Activated CD8-positive, alpha-beta memory T cell treated with anti-CD3 and anti-CD28 coated beads for 36 hours (primary cell): ENCODE measurements around the gene PRDX1. TPM values are rescaled to one million over a fixed set of nuclear protein-coding genes. Genes with fewer than 3 reads are reported as not detected.
"Not testable (repeated sequence)": the region's sequence is repeated elsewhere in the genome, so short reads cannot be mapped to it uniquely, and the experiment has no call there.

Experiments
- CTCF ChIA-PET: fragments of 350-600 bp; sonication (Branson Sonifier 250); formaldehyde crosslinking; loops from one replicate; lab custom pipeline; 2021; ENCODE audit warnings: antibody characterized with exemption; lab: Charles Lee
- POLR2A ChIA-PET: fragments of 350-600 bp; sonication (Branson Sonifier 250); formaldehyde crosslinking; loops from one replicate; lab custom pipeline; 2021; ENCODE audit warnings: antibody characterized with exemption; lab: Charles Lee
- total RNA-seq, 2 experiments: library from RNA; stranded (reverse); gene quantifications; one replicate each; pipeline ENCODE4 v1.2.3, GENCODE V29; 2021

Gene PRDX1
- total RNA-seq, 2 experiments from 2014 or later, result 778 to 788 TPM

DNA sequence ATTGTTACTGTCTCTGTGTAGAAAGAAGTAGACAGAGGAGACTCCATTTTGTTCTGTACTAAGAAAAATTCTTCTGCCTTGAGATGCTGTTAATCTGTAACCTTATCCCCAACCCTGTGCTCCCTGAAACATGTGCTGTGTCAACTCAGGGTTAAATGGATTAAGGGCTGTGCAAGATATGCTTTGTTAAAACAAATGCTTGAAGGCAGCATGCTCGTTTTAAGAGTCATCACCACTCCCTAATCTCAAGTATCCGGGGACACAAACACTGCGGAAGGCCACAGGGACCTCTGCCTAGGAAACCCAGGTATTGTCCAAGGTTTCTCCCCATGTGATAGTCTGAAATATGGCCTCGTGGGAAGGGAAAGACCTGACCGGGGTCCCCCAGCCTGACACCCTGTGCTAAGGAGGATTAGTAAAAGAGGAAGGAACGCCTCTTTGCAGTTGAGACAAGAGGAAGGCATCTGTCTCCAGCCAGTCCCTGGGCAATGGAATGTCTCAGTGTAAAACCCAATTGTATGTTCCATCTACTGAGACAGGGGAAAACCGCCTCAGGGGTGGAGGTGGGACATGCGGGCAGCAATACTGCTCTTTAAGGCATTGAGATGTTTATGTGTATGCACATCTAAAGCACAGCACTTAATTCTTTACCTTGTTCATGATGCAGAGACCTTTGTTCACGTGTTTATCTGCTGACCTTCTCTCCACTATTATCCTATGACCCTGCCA lies 8.0 kb downstream of the PRDX1 start:
- CTCF ChIA-PET, result interaction anchor here (1.2 to 3.1 kb wide), 3 partner anchors 8 to 54 kb away, joined by 3 to 66 read pairs (median 8); partner anchors contain the start of gene PRDX1
- POLR2A ChIA-PET, result not testable (repeated sequence)

DNA sequence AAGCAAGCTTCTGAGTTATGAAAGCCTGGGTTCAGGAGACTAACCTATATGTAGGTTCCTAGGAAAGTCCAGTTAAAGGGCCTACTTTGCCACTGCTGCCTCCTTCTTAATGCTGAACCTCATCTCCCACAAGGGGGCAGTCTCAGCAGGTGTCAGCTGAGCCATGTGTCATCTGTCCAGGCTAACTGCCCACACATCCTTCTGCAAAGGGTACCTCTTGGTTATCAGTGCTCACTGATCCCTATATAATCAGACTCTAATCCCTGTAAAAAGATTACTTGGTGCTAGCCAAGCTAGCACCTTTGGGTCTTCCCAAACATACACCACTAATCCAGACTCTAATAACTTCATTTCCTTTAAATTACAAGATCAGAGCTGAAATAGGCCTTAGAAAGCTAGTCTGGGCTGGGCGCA lies 9.0 kb downstream of the PRDX1 start:
- ChIA-PET POLR2A (interaction anchor here (0.7 to 1.8 kb wide), 6 partner anchors 8 to 164 kb away, joined by 4 to 11 read pairs (median 7); partner anchors contain the start of gene NASP), CTCF (interaction anchor here (1.1 to 3.1 kb wide), 8 partner anchors 8 to 69 kb away, joined by 3 to 66 read pairs (median 5); partner anchors contain the start of genes AKR1A1 and PRDX1)

DNA sequence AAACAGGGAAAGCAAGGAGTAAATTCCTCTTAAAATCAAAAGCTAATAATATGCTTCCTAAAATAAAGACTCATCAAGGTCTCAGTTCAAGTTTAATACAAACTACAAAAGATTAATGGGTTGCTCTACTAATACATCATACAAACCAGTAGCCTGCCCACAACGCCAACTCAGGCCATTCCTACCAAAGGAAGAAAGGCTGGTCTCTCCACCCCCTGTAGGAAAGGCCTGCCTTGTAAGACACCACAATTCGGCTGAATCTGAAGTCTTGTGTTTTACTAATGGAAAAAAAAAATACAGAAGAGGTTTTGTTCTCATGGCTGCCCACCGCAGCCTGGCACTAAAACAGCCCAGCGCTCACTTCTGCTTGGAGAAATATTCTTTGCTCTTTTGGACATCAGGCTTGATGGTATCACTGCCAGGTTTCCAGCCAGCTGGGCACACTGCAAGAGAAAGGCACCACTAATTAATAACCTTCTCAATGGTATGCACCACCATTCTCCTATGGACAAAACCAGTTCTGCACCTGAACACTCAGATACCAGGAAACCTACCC lies 10.6 kb downstream of the PRDX1 start:
- ChIA-PET CTCF (interaction anchor here (0.6 to 3.1 kb wide), 5 partner anchors 10 to 57 kb away, joined by 3 to 66 read pairs (median 5); partner anchors contain the start of gene AKR1A1), POLR2A (interaction anchor here (1.8 kb wide), 1 partner anchor 73 kb away, joined by 4 read pairs; the partner anchor contains the start of gene NASP)

DNA sequence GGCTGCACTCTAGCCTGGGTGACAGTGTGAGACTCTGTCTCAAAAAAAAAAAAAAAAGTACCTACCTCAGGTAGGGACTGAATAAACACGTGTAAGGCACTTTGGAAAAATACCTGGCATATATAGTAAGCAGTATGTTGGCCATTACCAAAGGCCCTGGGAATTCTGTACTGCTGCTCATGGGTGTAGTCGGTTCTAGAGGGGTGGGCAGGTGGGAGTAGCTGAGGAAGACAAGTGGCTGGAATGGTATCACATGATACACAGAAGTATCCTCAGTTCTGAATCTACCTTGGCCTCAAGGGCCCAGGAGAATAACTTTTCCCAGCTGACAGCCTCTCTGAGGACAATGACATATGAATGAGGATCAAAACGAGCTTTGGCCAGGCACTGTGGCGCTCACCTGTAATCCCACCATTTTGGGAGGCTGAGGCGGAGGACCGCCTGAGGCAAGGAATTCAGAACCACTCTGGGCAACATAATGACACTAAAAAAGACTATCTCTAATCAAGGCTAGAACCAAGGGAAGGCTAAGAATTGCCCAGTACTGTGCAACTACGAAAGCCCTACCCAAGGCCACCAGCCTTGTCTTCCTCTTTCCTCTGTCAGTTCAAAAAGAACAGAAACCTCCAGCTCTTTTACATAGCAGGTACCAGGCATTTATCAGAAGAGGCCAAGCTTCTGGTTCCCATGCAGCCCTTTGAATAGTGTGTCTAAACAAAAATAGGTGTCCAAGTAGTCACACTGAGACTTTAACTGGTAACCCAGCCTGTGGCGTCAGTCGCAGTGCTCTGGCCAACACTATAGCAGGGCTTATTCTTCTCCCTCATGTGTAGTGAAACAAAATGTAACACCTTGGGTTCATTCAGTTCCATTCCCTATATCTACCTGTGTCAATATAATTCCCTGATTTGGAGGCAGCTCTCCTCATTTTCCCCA lies 11.4 kb downstream of the PRDX1 start:
- ChIA-PET POLR2A (no interaction called here), CTCF (interaction anchor here (0.6 to 3.1 kb wide), 6 partner anchors 10 to 146 kb away, joined by 3 to 66 read pairs (median 4); partner anchors contain the start of gene AKR1A1)

DNA sequence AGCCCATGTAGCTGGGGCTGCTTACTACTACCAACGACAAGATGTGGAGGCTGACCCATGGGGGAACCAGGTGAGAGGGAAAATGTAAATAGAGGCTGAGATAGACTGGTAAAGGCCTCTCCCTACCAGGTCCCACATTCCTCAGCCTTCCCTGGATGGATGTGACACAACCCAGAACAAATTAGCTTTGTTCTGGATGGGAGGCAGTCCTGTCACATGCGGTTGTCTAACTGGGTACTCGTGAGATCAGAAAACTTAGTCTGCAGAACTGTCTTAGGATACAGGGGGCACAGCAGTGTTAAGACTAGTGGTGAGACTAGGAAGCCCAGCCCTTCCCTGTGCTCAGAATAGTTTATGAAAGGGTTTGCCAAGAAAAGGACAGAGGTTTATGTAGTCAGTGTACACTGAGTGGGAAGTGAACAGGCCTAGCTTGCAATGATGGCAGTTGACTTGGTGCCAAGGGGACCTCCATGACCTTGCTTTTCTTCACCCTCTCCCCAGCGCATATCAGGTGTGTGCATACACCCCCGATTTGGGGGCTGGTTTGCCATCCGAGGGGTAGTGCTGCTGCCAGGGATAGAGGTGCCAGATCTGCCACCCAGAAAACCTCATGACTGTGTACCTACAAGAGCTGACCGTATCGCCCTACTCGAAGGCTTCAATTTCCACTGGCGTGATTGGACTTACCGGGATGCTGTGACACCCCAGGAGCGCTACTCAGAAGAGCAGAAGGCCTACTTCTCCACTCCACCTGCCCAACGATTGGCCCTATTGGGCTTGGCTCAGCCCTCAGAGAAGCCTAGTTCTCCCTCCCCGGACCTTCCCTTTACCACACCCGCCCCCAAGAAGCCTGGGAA lies 13.2 kb downstream of the PRDX1 start:
- CTCF ChIA-PET, result no interaction called here
- POLR2A ChIA-PET, result no interaction called here

DNA sequence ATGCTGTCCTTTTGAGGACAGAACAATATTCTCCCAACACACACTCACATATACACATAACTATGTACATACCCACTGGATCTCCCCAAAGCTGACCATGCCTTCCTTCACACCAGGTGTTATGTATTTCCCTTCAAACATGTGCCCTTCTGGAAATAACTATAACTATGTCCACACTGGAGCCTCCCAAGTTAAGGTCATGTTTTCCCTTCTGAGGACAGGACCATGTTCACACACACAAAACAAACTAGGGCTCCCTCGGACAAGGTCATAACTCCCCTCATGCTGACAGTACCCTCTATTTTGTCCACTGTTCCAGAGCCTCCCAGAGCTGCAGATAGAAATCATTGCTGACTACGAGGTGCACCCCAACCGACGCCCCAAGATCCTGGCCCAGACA lies 13.8 kb downstream of the PRDX1 start:
- ChIA-PET POLR2A (no interaction called here), CTCF (interaction anchor here (1.1 kb wide), 1 partner anchor 16 kb away, joined by 6 read pairs; no protein-coding TSS in a partner anchor)

DNA sequence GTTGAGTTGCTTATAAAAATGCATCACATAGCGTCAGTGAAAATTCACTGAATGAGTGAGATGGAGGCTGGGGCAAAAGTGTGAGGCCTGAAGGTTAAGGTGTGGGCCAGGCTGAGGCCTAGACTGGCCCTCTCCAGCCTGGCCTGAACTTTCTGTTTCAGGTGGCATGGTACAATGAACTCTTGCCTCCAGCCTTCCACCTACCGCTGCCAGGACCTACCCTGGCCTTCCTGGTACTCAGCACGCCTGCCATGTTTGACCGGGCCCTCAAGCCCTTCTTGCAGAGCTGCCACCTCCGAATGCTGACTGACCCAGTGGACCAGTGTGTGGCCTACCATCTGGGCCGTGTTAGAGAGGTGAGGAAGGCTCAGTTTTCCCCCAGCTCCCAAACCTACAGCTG lies 14.5 kb downstream of the PRDX1 start:
- ChIA-PET CTCF (interaction anchor here (1.1 kb wide), 1 partner anchor 15 kb away, joined by 6 read pairs; no protein-coding TSS in a partner anchor), POLR2A (no interaction called here)

DNA sequence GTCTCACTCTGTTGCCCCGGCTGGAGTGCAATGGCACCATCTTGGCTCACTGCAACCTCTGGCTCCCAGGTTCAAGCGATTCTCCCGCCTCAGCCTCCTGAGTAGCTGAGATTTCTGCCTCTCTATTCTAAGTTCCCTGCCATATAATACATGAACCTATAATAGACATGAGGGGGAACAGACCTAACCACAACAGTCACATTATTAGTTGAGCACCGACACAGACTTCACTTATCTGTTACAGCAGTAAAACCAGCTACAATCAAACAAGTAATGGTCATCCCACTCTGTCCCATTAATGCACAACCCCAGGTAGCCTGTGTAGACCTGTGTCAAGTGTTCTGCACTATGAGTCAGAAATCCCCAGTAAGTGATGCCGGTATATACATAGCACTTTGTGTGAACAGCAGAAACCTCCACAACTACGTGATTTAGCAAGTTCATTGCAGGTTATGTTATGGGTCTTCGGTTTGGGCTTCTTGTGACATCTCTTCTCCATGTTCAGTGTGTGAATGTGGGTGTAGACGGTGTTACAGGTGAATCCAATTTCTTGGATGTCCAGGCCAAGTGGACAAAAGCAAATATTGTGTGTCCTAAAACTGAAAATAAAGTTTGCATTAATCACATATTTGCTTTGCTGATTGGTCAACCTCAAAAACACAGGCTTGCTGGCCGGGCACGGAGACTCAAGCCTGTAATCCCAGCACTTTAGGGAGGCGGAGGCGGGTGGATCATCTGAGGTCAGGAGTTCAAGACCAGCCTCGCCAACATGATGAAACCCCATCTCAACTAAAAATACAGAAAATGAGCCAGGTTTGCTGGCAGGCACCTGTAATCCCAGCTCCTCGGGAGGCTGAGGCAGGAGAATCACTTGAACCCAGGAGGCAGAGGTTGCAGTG lies 18.0 kb downstream of the PRDX1 start:
- ChIA-PET POLR2A (interaction anchor here (0.6 kb wide), 1 partner anchor 13 kb away, joined by 8 read pairs; no protein-coding TSS in a partner anchor), CTCF (no interaction called here)

DNA sequence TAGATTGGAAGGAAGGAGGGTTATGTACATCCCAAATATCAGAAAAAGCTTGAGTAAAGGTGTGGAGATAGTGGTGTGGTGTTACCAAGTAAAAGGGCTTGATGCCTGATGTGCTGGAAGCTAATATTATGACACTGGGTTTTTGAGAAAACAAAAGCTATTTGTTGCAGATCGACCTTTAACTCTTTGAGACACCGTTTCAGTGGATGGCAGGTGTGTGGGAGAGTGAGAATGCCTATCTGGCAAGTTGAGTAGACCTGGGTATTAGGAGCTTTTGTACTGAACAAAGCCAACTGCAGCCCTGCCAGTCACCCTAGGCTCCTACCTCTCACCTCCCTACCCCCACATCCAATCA lies 20.2 kb downstream of the PRDX1 start:
- CTCF ChIA-PET, result interaction anchor here (0.6 to 1.3 kb wide), 4 partner anchors 8 to 789 kb away, joined by 3 to 8 read pairs (median 4); no protein-coding TSS in a partner anchor
- POLR2A ChIA-PET, result interaction anchor here (1.3 to 2.9 kb wide), 3 partner anchors 11 to 153 kb away, joined by 4 to 20 read pairs (median 5); partner anchors contain the start of gene PRDX1

DNA sequence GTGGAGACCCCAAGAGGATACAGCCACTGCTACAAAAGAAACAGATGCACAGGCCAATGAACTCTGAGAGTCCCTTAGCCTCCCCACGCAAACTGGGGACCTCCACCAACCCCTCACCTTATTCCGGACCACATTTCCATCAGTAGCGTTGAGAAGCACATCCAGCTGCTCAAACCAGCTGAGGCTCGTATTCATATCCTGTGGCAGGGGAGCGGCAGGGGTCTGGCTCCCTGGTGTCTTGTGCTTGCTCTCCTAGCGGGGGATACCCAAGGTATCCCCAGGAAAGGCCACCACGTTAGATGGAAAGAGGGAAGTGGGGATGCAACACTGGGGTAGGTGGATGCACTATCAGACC lies 22.3 kb downstream of the PRDX1 start:
- POLR2A ChIA-PET, result interaction anchor here (0.8 to 2.9 kb wide), 4 partner anchors 22 to 159 kb away, joined by 3 to 22 read pairs (median 12); partner anchors contain the start of genes AKR1A1, MUTYH, NASP and PRDX1
- CTCF ChIA-PET, result interaction anchor here (1.1 to 1.6 kb wide), 4 partner anchors 45 to 196 kb away, joined by 3 to 7 read pairs (median 5); no protein-coding TSS in a partner anchor

DNA sequence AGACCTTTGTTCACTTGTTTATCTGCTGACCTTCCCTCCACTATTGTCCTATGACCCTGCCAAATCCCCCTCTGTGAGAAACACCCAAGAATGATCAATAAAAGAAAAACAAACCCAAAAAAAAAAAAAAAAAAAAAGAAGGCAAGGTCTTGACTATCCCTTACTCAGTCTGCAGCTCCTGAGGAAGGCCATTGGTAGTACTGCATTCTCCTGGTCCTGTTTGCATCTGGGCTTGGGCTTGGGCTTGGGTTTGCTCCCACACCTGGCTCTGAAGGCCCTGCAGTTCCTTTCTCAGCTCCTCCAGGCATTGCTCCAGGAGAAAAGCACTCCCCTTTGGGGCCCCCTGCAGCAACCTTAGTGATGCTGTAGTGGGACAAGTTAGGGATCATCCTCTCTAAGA lies 23.4 kb downstream of the PRDX1 start:
- CTCF ChIA-PET, result no interaction called here
- POLR2A ChIA-PET, result no interaction called here

DNA sequence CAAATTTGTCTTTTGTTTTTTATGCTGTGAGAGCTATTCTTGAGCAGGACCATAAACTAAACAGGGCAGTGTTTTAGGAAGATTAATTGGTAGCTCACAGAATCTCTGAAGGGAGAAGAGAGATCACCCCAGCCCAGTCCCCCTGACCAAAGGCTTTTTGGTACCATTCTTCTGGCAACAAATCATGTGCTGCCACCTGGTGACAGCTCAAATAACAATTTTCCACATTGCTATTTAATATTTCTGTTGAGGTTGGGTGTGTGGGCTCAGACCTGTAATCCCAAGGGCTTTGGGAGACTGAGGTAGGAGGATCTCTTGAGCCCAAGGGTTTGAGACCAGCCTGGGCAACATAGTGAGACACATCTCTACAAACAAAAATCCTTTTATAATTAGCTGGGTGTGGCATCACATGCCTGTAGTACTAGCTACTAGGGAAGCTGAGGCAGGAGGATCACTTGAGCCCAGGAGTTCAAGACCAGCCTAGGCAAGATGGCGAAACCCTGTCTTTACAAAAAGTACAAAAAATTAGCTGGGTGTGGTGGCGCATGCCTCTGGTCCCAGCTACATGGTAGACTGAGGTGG lies 28.5 kb downstream of the PRDX1 start:
- ChIA-PET POLR2A (interaction anchor here (0.6 to 1.0 kb wide), 2 partner anchors 152 to 153 kb away, joined by 3 to 4 read pairs; partner anchors contain the start of gene TOE1), CTCF (interaction anchor here (0.7 to 4.8 kb wide), 16 partner anchors 8 to 479 kb away, joined by 3 to 41 read pairs (median 3); partner anchors contain the start of genes MUTYH and TOE1)

DNA sequence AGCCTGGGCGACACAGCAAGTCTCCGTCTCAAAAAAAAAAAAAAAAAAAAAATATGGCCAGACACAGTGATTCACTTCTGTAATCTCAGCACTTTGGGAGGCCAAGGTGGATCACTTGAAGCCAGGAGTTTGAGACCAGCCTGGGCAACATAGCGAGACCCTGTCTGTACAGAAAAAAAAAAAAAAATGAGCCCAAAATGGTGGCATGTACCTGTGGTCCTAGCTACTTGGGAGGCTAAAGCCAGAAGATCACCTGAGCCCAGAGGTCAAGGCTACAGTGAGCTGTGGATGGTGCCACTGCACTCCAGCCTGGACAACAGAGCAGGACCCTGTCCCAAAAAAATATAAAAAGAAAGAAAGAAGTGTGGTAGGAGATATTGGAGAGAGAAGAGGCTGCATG lies 29.0 kb downstream of the PRDX1 start:
- ChIA-PET POLR2A (interaction anchor here (0.6 to 1.7 kb wide), 4 partner anchors 42 to 153 kb away, joined by 3 to 4 read pairs (median 4); partner anchors contain the start of gene TOE1), CTCF (interaction anchor here (0.7 to 4.8 kb wide), 20 partner anchors 9 to 682 kb away, joined by 3 to 41 read pairs (median 4); partner anchors contain the start of genes MUTYH, PRDX1 and TOE1)

DNA sequence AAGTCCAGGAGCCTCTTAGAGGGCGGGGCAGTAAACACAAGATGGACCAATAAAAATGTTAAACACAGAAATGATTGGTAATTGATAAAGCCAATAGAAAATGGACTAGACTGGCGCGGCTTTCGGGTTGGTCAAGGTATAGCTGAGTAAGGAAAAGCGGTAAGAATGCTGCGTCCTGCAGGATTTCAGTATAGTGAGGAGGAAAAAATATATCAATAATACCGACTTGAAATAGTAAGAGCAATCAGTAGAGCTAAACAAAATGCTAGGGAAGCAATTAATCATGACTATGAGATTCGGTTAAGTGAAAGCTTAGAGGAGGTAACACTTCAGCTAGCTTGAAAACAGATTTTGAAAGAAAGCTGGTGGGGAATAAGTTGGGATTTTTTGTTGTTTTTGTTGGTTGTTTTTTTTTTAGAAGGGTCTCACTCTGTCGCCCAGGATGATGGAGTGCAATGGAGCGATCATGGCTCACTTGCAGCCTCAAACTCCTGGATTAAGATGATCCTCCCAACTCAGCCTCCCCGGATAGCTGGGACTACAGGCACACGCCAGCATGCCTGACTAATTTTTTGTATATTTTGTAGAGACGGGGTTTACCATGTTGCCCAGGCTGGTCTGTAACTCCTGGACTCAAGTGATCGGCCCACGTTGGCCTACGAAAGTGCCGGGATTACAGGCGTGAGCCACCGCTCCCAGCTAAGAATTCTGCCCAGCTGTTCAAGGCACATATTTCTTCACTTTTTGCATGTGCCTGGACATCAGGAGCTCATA lies 30.0 kb downstream of the PRDX1 start:
- CTCF ChIA-PET, result interaction anchor here (0.6 to 4.8 kb wide), 10 partner anchors 16 to 761 kb away, joined by 3 to 41 read pairs (median 4); partner anchors contain the start of genes MUTYH, PRDX1, RNU5D-1 and TOE1
- POLR2A ChIA-PET, result interaction anchor here (0.6 to 1.7 kb wide), 7 partner anchors 8 to 152 kb away, joined by 3 to 5 read pairs (median 4); partner anchors contain the start of genes CCDC163, MMACHC, NASP and PRDX1
